HepG2 (cell line): ENCODE data around the gene RPL18. TPM values are rescaled to one million over a fixed set of nuclear protein-coding genes. Genes with fewer than 3 reads are reported as not detected.

Experiments used
- BATF2 ChIP-seq: sonication (generic); formaldehyde crosslinking; IDR thresholded peaks from 2 replicates; pipeline ENCODE4 v1.8.0; 2022; ENCODE audit warnings: mild to moderate bottlenecking, missing genetic modification reagents, moderate library complexity
- MED8 ChIP-seq: sonication (generic); formaldehyde crosslinking; IDR thresholded peaks from 2 replicates; pipeline ENCODE4 v1.8.1; 2023; ENCODE audit warnings: mild to moderate bottlenecking, missing genetic modification reagents; ENCODE audit not compliant: insufficient replicate concordance
- MXD4 ChIP-seq: IDR thresholded peaks from 2 replicates; pipeline ENCODE4 v1.6.1; 2016; ENCODE audit warnings: mild to moderate bottlenecking, missing biosample characterization, missing genetic modification reagents
- NFYC ChIP-seq: IDR thresholded peaks from 2 replicates; pipeline ENCODE4 v1.6.1; 2016; ENCODE audit warnings: missing genetic modification reagents, missing compliant biosample characterization
- TCF7L2 ChIP-seq: IDR thresholded peaks from 2 replicates; pipeline ENCODE4 v1.6.1; 2011; ENCODE audit warnings: mild to moderate bottlenecking, low read depth, low read length, moderate library complexity
- ZBTB21 ChIP-seq: sonication (generic); formaldehyde crosslinking; IDR thresholded peaks from 2 replicates; pipeline ENCODE4 v1.4.0; 2020; ENCODE audit warnings: missing genetic modification reagents
- ZBTB42 ChIP-seq: sonication (generic); formaldehyde crosslinking; IDR thresholded peaks from 2 replicates; pipeline ENCODE4 v1.5.0; 2020; ENCODE audit warnings: mild to moderate bottlenecking, missing genetic modification reagents
- ZNF256 ChIP-seq: sonication (generic); formaldehyde crosslinking; conservative IDR thresholded peaks from 2 replicates; pipeline ENCODE4 v1.4.0; 2020; ENCODE audit warnings: missing genetic modification reagents
- ZNF281 ChIP-seq: sonication (generic); formaldehyde crosslinking; IDR thresholded peaks from 2 replicates; pipeline ENCODE4 v1.4.0; 2020; ENCODE audit warnings: missing genetic modification reagents, borderline replicate concordance
- ZSCAN21 ChIP-seq: sonication (generic); formaldehyde crosslinking; IDR thresholded peaks from 2 replicates; pipeline ENCODE4 v1.8.0; 2022; ENCODE audit warnings: mild to moderate bottlenecking, missing genetic modification reagents, moderate library complexity, borderline replicate concordance
- ZSCAN25 ChIP-seq: sonication (generic); formaldehyde crosslinking; IDR thresholded peaks from 2 replicates; pipeline ENCODE4 v1.8.0; 2022; ENCODE audit warnings: mild to moderate bottlenecking, missing genetic modification reagents
- polyA plus RNA-seq, 8 experiments: library from polyadenylated mRNA; depleted of rRNA in 3 of 8; stranded (reverse) in 7 of 8; unstranded in 1 of 8; fragments of >200 nt; fragmentation: Illumina TruSeq in 4 of 8; extraction: Trizol in 4 of 8; gene quantifications; 2 replicates each; pipeline versions ENCODE4 v1.2.1 to v1.2.3, GENCODE V29; 2011 to 2016; ENCODE audit warnings: low read depth in 4 of 8, missing spikeins in 1 of 8, mixed read lengths in 1 of 8; ENCODE audit not compliant: insufficient read depth in 1 of 8
- total RNA-seq, 5 experiments: library from RNA; depleted of rRNA; stranded (reverse); fragments of >200 nt; fragmentation: Illumina TruSeq; extraction: Trizol; gene quantifications; 2 replicates each; pipeline ENCODE4 v1.2.3, GENCODE V29; 2016; ENCODE audit warnings: low read depth in 1 of 5
- TF ChIP-seq, protein P1 (sequence below): sonication (generic); formaldehyde crosslinking; IDR thresholded peaks from one replicate; pipeline ENCODE4 v1.5.1; 2020; ENCODE audit warnings: mild to moderate bottlenecking, missing genetic modification reagents; ENCODE audit errors: not compliant biosample characterization
- TF ChIP-seq, protein P2 (sequence below): sonication (generic); formaldehyde crosslinking; IDR thresholded peaks from 2 replicates; pipeline ENCODE4 v1.4.0; 2020; ENCODE audit warnings: missing genetic modification reagents, mild to moderate bottlenecking, borderline replicate concordance

Gene RPL18
- total and polyA plus RNA-seq, 2 of the 13 experiments (the other 11 are each of a cell fraction or from before 2014, with no cell fraction given): 1,485 to 1,639 TPM

GRCh38 chr19:48637449-48637947 is 18.5 kb upstream of the RPL18 start (continued):
- TF ChIP-seq NFYC (CRISPR knock-in tag): peak; percentile 92
- no peak for TF ChIP-seq ZBTB42
- no peak for TF ChIP-seq ZBTB21 (CRISPR knock-in tag)
- TF ChIP-seq, protein P1, sequence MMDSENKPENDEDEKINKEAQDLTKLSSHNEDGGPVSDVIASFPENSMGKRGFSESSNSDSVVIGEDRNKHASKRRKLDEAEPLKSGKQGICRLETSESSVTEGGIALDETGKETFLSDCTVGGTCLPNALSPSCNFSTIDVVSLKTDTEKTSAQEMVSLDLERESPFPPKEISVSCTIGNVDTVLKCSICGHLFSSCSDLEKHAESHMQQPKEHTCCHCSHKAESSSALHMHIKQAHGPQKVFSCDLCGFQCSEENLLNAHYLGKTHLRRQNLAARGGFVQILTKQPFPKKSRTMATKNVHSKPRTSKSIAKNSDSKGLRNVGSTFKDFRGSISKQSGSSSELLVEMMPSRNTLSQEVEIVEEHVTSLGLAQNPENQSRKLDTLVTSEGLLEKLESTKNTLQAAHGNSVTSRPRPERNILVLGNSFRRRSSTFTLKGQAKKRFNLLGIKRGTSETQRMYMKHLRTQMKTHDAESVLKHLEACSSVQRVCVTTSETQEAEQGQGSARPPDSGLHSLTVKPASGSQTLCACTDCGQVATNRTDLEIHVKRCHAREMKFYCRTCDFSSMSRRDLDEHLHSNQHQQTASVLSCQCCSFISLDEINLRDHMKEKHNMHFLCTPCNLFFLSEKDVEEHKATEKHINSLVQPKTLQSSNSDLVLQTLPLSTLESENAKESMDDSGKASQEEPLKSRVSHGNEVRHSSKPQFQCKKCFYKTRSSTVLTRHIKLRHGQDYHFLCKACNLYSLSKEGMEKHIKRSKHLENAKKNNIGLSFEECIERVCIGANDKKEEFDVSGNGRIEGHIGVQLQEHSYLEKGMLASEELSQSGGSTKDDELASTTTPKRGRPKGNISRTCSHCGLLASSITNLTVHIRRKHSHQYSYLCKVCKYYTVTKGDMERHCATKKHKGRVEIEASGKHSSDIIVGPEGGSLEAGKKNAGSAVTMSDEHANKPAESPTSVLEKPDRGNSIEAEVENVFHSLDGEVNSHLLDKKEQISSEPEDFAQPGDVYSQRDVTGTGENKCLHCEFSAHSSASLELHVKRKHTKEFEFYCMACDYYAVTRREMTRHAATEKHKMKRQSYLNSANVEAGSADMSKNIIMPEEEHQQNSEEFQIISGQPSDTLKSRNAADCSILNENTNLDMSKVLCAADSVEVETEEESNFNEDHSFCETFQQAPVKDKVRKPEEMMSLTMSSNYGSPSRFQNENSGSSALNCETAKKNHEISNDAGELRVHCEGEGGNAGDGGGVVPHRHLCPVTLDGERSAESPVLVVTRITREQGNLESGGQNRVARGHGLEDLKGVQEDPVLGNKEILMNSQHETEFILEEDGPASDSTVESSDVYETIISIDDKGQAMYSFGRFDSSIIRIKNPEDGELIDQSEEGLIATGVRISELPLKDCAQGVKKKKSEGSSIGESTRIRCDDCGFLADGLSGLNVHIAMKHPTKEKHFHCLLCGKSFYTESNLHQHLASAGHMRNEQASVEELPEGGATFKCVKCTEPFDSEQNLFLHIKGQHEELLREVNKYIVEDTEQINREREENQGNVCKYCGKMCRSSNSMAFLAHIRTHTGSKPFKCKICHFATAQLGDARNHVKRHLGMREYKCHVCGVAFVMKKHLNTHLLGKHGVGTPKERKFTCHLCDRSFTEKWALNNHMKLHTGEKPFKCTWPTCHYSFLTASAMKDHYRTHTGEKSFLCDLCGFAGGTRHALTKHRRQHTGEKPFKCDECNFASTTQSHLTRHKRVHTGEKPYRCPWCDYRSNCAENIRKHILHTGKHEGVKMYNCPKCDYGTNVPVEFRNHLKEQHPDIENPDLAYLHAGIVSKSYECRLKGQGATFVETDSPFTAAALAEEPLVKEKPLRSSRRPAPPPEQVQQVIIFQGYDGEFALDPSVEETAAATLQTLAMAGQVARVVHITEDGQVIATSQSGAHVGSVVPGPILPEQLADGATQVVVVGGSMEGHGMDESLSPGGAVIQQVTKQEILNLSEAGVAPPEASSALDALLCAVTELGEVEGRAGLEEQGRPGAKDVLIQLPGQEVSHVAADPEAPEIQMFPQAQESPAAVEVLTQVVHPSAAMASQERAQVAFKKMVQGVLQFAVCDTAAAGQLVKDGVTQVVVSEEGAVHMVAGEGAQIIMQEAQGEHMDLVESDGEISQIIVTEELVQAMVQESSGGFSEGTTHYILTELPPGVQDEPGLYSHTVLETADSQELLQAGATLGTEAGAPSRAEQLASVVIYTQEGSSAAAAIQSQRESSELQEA (CRISPR knock-in tag): peak; percentile 60
- peak; percentile 88; the same call in 1 of the 2 replicates for TF ChIP-seq ZSCAN21 (CRISPR knock-in tag)
- TF ChIP-seq ZNF256 (CRISPR knock-in tag): no peak
- no peak for TF ChIP-seq ZSCAN25 (CRISPR knock-in tag)
- TF ChIP-seq MXD4 (CRISPR knock-in tag): peak; percentile 82
- peak; percentile 40 for TF ChIP-seq MED8 (CRISPR knock-in tag)
- peak; percentile 94 for TF ChIP-seq BATF2 (CRISPR knock-in tag)
- peak; percentile 42; the same call in 1 of the 2 replicates for TF ChIP-seq ZNF281 (CRISPR knock-in tag)
- no peak for TF ChIP-seq TCF7L2
- TF ChIP-seq, protein P2, sequence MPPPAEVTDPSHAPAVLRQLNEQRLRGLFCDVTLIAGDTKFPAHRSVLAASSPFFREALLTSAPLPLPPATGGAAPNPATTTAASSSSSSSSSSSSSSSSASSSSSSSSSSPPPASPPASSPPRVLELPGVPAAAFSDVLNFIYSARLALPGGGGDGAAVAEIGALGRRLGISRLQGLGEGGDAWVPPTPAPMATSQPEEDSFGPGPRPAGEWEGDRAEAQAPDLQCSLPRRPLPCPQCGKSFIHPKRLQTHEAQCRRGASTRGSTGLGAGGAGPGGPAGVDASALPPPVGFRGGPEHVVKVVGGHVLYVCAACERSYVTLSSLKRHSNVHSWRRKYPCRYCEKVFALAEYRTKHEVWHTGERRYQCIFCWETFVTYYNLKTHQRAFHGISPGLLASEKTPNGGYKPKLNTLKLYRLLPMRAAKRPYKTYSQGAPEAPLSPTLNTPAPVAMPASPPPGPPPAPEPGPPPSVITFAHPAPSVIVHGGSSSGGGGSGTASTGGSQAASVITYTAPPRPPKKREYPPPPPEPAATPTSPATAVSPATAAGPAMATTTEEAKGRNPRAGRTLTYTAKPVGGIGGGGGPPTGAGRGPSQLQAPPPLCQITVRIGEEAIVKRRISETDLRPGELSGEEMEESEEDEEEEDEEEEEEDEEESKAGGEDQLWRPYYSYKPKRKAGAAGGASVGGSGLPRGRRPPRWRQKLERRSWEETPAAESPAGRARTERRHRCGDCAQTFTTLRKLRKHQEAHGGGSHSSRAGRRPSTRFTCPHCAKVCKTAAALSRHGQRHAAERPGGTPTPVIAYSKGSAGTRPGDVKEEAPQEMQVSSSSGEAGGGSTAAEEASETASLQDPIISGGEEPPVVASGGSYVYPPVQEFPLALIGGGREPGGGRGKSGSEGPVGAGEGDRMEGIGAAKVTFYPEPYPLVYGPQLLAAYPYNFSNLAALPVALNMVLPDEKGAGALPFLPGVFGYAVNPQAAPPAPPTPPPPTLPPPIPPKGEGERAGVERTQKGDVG (CRISPR knock-in tag): 0 out of 2 replicates have a peak, but pooled peaks have one; percentile 19
